HEK293T (cell line): ENCODE data around the gene KPNA1.
"Not testable (repeated sequence)": the region's sequence is repeated elsewhere in the genome, so short reads cannot be mapped to it uniquely, and the experiment has no call there.

Experiments
- CTCF ChIA-PET: fragments of 350-600 bp; formaldehyde crosslinking; extraction: SDS; loops from one replicate; lab custom pipeline; 2021; ENCODE audit warnings: antibody characterized with exemption, inconsistent platforms; lab: Yijun Ruan, JAX
- POLR2A ChIA-PET: fragments of 350-600 bp; formaldehyde crosslinking; extraction: SDS; loops from one replicate; lab custom pipeline; 2020; ENCODE audit warnings: antibody characterized with exemption, inconsistent platforms; lab: Yijun Ruan, JAX
- DNase-seq: peaks from one replicate; pipeline ENCODE4 v3.0.0; 2012; ENCODE audit warnings: mixed read lengths; ENCODE audit errors: extremely low spot score
- ARNT ChIP-seq: fragments of 450-650 bp; IDR thresholded peaks from 2 replicates; pipeline ENCODE4 v1.6.1; 2017; ENCODE audit warnings: mild to moderate bottlenecking
- BHLHE40 ChIP-seq: fragments of 450-650 bp; IDR thresholded peaks from 2 replicates; pipeline ENCODE4 v1.6.1; 2016; ENCODE audit warnings: mild to moderate bottlenecking, moderate library complexity, borderline replicate concordance
- CTBP1 ChIP-seq: fragments of 450-650 bp; IDR thresholded peaks from 2 replicates; pipeline ENCODE4 v1.6.1; 2016; ENCODE audit warnings: borderline replicate concordance
- ELF4 ChIP-seq: fragments of 450-650 bp; IDR thresholded peaks from 2 replicates; pipeline ENCODE4 v1.6.1; 2017; ENCODE audit warnings: antibody characterized with exemption
- FOXA1 ChIP-seq: fragments of 450-650 bp; IDR thresholded peaks from 2 replicates; pipeline ENCODE4 v1.6.1; 2016; ENCODE audit warnings: mild to moderate bottlenecking
- FOXK2 ChIP-seq: fragments of 450-650 bp; IDR thresholded peaks from 2 replicates; pipeline ENCODE4 v1.6.1; 2016; ENCODE audit warnings: mild to moderate bottlenecking
- FOXM1 ChIP-seq: fragments of 450-650 bp; IDR thresholded peaks from 2 replicates; pipeline ENCODE4 v1.6.1; 2017; ENCODE audit warnings: mild to moderate bottlenecking, borderline replicate concordance
- HDGF ChIP-seq: fragments of 450-650 bp; IDR thresholded peaks from 2 replicates; pipeline ENCODE4 v1.6.1; 2017; ENCODE audit warnings: antibody characterized with exemption, borderline replicate concordance
- L3MBTL2 ChIP-seq: fragments of 450-650 bp; conservative IDR thresholded peaks from 2 replicates; pipeline ENCODE4 v1.6.1; 2016; ENCODE audit warnings: mild to moderate bottlenecking
- LEF1 ChIP-seq: fragments of 450-650 bp; IDR thresholded peaks from 2 replicates; pipeline ENCODE4 v1.6.1; 2017; ENCODE audit warnings: mild to moderate bottlenecking, borderline replicate concordance
- NFRKB ChIP-seq: fragments of 450-650 bp; IDR thresholded peaks from 2 replicates; pipeline ENCODE4 v1.6.1; 2016; ENCODE audit warnings: mild to moderate bottlenecking, moderate library complexity
- SP1 ChIP-seq: fragments of 450-650 bp; IDR thresholded peaks from 2 replicates; pipeline ENCODE4 v1.6.1; 2017
- SUZ12 ChIP-seq: fragments of 450-650 bp; IDR thresholded peaks from 2 replicates; pipeline ENCODE4 v1.6.1; 2016; ENCODE audit warnings: mild to moderate bottlenecking
- TARDBP ChIP-seq: fragments of 450-650 bp; IDR thresholded peaks from 2 replicates; pipeline ENCODE4 v1.6.1; 2016
- ZNF384 ChIP-seq: fragments of 450-650 bp; IDR thresholded peaks from 2 replicates; pipeline ENCODE4 v1.6.1; 2016
- TF ChIP-seq, protein P1 (sequence below): fragments of 450-650 bp; IDR thresholded peaks from 2 replicates; pipeline ENCODE4 v1.6.1; 2016

Gene KPNA1

DNA sequence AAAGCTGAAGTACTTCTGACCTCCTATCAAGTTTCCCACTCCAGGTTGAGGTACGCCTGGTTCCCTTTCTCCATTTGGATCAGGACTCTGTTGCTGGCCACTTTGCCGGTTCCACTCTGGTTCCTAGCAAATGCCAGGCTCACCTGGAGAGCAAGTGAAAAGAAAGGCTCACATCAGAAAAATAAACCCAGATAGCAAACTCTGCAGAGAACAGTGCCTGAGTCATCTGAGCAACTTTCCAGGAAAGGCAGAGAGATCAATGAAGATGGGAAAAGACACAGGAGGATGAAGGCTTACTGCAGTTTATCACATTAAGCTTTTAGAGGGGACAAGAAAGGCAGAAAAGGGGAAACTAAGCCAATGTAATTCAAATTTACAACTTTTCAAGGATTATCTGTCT, 57.0 kb downstream of the KPNA1 start:
- CTCF ChIA-PET, result interaction anchor here (1.2 kb wide), 1 partner anchor 41 kb away, joined by 3 read pairs; no protein-coding TSS in a partner anchor

DNA sequence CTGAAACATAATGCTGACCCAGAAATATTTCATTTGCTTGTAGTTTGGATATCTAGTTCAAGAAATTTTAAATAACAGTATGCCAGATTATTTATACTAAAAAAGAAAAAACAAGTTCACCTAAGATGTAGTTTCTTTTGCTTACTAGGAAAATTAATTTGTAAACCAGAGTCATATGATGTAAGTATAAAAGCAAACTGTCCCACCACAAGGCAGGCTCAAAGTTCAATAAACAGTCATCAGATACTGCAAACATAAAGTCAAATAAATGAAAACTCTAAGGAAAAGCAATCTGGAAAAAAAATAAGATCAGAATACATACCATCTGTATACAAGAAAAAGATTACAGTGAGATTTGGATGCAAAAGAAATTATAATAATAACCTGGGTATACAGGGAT, 58.7 kb downstream of the KPNA1 start:
- DNase-seq, result no peak
- CTCF ChIA-PET, result no interaction called here
- TF ChIP-seq ARNT (no peak), FOXM1 (no peak), CTBP1 (no peak), ELF4 (no peak), FOXK2 (no peak), NFRKB (no peak), SUZ12 (no peak), FOXA1 (no peak), SP1 (no peak), ZNF384 (no peak), HDGF (no peak), LEF1 (no peak), TARDBP (no peak), L3MBTL2 (no peak), BHLHE40 (no peak)
- TF ChIP-seq, protein P1, sequence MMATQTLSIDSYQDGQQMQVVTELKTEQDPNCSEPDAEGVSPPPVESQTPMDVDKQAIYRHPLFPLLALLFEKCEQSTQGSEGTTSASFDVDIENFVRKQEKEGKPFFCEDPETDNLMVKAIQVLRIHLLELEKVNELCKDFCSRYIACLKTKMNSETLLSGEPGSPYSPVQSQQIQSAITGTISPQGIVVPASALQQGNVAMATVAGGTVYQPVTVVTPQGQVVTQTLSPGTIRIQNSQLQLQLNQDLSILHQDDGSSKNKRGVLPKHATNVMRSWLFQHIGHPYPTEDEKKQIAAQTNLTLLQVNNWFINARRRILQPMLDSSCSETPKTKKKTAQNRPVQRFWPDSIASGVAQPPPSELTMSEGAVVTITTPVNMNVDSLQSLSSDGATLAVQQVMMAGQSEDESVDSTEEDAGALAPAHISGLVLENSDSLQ, result no peak
- POLR2A ChIA-PET, result no interaction called here

More for the DNA sequence above, 57.0 kb downstream of the KPNA1 start:
- DNase-seq, result no peak
- POLR2A ChIA-PET, result no interaction called here
- TF ChIP-seq SUZ12 (no peak), L3MBTL2 (no peak), CTBP1 (no peak), FOXA1 (no peak), ELF4 (no peak), NFRKB (no peak), FOXK2 (no peak), ZNF384 (no peak), ARNT (no peak), BHLHE40 (no peak), TARDBP (no peak), HDGF (no peak), LEF1 (no peak), FOXM1 (no peak), SP1 (no peak)
- TF ChIP-seq, protein P1, result no peak

DNA sequence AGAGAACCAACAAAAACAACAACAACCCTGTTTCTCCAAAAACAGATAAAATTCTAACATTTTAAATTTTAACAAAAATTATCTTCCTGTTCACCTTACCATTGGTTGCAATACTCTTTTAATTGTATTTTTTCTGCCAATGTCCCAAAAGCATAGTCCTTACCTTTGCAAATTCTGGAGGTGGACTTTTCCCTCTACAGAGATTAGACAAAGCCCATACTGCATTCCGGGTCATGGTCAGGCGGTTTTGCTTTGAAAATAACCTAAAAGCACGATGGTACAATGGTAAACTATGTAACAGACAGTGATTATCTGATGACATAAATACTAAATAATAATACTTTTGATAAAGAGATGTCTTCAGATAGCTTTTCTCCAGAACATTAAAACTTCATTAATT, 63.4 kb downstream of the KPNA1 start:
- ChIA-PET POLR2A (no interaction called here), CTCF (no interaction called here)
- TF ChIP-seq FOXM1 (no peak), NFRKB (no peak), HDGF (no peak), FOXK2 (no peak), SUZ12 (no peak), ELF4 (no peak), CTBP1 (no peak), FOXA1 (no peak), ARNT (no peak), LEF1 (no peak), BHLHE40 (no peak), ZNF384 (no peak)
- TF ChIP-seq, protein P1, result no peak
- no peak for DNase-seq

DNA sequence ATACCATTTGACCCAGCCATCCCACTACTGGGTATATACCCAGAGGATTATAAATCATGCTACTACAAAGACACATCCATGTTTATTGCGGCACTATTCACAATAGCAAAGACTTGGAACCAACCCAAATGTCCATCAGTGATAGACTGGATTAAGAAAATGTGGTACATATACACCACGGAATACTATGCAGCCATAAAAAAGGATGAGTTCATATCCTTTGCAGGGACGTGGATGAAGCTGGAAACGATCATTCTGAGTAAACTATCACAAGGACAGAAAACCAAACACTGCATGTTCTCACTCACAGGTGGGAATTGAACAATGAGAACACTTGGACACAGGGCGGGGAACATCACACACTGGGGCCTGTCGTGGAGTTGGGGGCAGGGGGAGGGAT, 66.5 kb downstream of the KPNA1 start:
- DNase-seq, POLR2A ChIA-PET, CTCF ChIA-PET: not testable (repeated sequence)

DNA sequence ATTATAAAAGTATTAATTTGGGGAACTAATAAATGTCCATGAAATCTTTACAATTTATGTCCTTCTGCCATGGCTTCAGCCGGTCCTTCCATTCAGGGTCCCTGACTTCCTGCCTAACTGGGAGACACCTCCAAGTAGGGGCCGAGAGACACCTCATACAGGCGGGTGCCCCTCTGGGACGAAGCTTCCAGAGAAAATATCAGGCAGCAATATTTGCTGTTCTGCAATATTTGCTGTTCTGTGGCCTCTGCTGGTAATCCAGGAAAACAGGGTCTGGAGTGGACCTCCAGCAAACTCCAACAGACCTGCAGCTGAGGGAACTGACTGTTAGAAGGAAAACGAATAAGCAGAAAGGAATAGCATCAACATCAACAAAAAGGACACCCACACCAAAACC, 70.2 kb downstream of the KPNA1 start:
- DNase-seq, CTCF ChIA-PET, POLR2A ChIA-PET: not testable (repeated sequence)

DNA sequence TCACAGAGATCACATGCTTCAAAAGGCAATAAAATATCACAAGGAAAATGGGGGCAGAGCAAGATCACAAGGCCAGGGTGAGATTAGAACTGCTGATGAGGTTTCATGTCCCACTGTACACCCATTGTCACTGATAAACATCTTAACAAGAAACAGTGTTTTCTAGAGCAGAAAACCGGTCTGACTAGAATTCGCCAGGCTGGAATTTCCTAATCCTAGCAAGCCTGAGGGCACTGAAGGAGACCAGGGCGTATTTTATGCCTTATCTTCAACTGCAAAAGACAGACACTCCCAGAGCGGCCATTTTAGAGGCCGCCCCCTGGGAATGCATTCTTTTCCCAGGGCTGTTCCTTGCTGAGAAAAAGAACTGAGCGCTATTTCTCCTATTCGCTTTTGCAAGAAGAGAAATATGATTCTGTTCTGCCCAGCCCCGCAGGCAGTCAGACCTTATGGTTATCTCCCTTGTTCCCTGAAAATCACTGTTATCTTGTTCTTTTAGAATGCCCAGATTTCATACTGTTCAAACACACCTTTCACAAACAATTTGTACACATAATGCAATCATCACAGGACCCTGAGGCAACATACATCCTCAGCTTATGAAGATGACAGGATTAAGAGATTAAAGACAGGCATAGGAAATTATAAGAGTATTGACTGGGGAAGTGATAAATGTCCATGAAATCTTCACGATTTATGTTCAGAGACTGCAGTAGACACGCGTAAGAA, 70.8 kb downstream of the KPNA1 start:
- DNase-seq, POLR2A ChIA-PET, CTCF ChIA-PET: not testable (repeated sequence)

DNA sequence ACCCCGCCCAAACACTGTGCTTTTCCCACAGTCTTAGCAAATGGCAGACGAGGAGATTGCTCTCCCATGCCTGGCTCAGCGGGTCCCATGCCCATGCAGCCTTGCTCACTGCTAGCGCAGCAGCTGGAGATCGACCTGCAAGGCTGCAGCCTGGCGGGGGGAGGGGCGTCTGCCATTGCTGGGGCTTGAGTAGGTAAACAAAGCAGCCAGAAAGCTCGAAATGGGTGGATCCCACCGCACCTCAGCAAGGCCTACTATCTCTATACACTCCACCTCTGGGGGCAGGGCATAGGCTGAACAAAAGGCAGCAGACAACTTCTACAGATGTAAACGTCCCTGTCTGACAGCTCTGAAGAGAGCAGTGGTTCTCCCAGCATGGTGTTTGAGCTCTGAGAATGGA, 71.6 kb downstream of the KPNA1 start:
- POLR2A ChIA-PET, result interaction anchor here (1.2 kb wide), 1 partner anchor 26 kb away, joined by 3 read pairs; no protein-coding TSS in a partner anchor
- CTCF ChIA-PET, result no interaction called here
- TF ChIP-seq FOXM1 (no peak), ARNT (no peak), LEF1 (no peak), L3MBTL2 (no peak), ELF4 (no peak), BHLHE40 (no peak), SP1 (no peak), NFRKB (no peak), CTBP1 (no peak), FOXK2 (no peak), HDGF (no peak), ZNF384 (no peak), TARDBP (no peak)
- TF ChIP-seq, protein P1, result no peak
- DNase-seq, result no peak
